Measurements from ENCODE around the gene GP9.

Gene GP9

DNA sequence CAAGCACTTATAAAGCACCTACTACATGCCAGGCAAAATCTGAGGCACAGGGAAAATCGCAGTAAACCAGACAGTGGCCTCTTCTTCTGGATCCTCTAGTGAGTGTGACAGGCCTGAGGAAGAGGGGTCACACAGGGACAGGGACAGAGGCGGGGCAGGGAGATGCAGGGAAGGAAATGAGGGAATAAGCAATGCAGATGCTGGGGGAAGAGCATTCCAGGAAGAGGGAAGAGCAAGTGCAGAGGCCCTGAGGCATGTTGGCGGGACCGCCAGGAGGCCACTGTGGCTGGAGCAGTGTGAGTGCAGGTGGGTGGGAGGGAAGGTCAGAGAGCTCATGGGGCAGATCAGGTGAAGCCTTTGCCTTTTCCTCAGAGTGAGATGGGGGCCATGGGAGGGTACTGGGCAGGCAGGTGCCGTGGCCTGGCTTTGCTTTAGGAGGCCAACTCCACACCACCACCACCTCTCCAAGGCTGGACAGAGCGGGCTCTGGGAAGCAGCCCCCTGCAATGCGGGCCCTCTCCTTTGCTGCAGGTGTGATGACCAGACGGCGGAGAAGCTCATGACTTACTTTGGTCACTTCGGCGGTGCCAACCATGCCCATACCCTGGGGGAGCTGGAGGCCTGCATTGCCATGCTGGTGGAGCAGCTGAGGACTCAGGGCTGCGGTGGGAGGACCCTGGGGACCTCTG lies 26.8 kb upstream of the GP9 start:
- TF ChIP-seq, protein P1, sequence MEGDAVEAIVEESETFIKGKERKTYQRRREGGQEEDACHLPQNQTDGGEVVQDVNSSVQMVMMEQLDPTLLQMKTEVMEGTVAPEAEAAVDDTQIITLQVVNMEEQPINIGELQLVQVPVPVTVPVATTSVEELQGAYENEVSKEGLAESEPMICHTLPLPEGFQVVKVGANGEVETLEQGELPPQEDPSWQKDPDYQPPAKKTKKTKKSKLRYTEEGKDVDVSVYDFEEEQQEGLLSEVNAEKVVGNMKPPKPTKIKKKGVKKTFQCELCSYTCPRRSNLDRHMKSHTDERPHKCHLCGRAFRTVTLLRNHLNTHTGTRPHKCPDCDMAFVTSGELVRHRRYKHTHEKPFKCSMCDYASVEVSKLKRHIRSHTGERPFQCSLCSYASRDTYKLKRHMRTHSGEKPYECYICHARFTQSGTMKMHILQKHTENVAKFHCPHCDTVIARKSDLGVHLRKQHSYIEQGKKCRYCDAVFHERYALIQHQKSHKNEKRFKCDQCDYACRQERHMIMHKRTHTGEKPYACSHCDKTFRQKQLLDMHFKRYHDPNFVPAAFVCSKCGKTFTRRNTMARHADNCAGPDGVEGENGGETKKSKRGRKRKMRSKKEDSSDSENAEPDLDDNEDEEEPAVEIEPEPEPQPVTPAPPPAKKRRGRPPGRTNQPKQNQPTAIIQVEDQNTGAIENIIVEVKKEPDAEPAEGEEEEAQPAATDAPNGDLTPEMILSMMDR (IDR thresholded peaks at IDR 0.05; ENCODE audit: low read depth, low read length, missing control alignments), result no peak
- DNase-seq (ENCODE audit: low read depth), result no peak
- H3K4me3 ChIP-seq (ENCODE audit: low read depth, low read length), result no peak overlapping the region

- no peak for DNase-seq (ENCODE audit: low read depth)
- no peak overlapping the region for H3K4me3 ChIP-seq (ENCODE audit: low read depth, low read length)
- TF ChIP-seq, protein P1 (IDR thresholded peaks at IDR 0.05; ENCODE audit: low read depth, low read length, missing control alignments), result no peak
Measured at GRCh38 chr3:129034642-129035041, 25.9 kb upstream of the GP9 start.

GRCh38 chr3:129035360-129036221 lies 25.0 kb upstream of the GP9 start:
- DNase-seq (ENCODE audit: low read depth), result no peak
- H3K4me3 ChIP-seq (ENCODE audit: low read depth, low read length), result no peak overlapping the region
- TF ChIP-seq, protein P1 (IDR thresholded peaks at IDR 0.05; ENCODE audit: low read depth, low read length, missing control alignments), result no peak

DNA sequence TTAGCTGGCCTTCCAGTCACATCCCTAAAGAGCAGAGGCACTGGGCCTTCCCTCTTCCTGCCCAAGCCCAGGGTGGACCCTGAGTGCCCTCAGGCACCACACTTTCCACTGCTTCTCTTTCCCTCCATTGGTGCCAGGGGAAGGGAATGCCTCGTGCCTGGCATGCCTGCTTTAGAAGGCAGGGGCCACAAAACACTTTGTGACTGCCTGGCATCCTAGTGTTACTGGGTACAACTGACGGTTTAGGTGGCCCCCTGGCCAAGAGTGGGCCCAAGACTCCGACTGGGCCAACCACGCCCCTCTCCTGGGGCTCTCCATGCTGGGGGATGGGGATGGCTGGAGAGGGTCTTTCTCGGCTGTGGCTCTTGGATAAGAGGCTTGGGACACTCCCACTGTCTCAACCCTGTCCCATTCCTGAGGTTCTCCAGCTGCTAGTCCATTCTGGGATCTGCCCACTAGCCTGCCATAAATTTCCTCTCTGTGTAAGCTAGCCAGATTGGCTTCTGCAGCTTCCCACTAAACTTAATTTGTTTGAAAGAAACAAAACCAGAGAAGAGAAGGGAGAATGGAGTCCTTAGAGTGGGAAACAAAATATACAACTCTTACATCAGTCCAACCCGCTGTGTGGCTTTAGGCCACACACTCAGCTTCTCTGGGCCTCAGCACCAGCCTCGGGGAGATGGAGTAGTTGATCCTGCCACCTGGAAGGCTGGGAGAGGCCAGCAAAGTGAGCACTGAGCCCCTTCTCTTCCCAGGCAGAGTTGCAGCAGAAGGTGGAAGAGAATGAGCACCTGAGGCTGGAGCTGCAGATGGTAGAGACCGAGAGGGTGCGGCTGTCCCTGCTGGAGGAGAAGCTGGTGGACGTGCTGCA lies 24.1 kb upstream of the GP9 start:
- TF ChIP-seq, protein P1 (IDR thresholded peaks at IDR 0.05; ENCODE audit: low read depth, low read length, missing control alignments), result no peak
- H3K4me3 ChIP-seq (ENCODE audit: low read depth, low read length), result no peak overlapping the region
- no peak for DNase-seq (ENCODE audit: low read depth)

DNA sequence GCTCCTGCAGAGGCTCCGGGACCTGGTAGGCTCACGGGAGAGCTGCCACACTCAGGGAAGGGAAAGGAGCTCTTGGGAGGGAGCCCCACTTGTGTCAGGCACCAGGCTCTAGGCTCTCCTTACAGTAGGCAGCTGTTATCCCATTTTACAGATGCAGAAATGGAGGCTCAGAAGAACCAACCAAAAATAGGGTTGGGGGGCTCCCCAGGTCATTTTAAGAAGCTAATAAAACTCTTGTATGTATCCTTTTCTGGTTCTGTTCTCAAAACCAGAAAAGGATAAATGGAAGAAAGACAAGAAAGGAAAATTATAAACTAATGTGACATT lies 23.5 kb upstream of the GP9 start:
- DNase-seq (ENCODE audit: low read depth), result no peak

GRCh38 chr3:129038121-129038855 lies 22.3 kb upstream of the GP9 start:
- H3K4me3 ChIP-seq (ENCODE audit: low read depth, low read length), result no peak overlapping the region
- TF ChIP-seq, protein P1 (IDR thresholded peaks at IDR 0.05; ENCODE audit: low read depth, low read length, missing control alignments), result no peak
- no peak for DNase-seq (ENCODE audit: low read depth)

More for the DNA sequence above, 23.5 kb upstream of the GP9 start:
- TF ChIP-seq, protein P1 (IDR thresholded peaks at IDR 0.05; ENCODE audit: low read depth, low read length, missing control alignments), result no peak
- no peak overlapping the region for H3K4me3 ChIP-seq (ENCODE audit: low read depth, low read length)

Data from GM12864 (cell line).